Skeletal muscle tissue (tissue), 4 donors: ENCODE measurements around the gene TRAPPC12. TPM values are rescaled to one million over a fixed set of nuclear protein-coding genes. Genes with fewer than 3 reads are reported as not detected.
"Not testable (repeated sequence)": the region's sequence is repeated elsewhere in the genome, so short reads cannot be mapped to it uniquely, and the experiment has no call there.

ENCODE experiments used
- H3K27ac ChIP-seq: one replicate; pipeline ENCODE4 v1.7.0; 2013; ENCODE audit warnings: mild to moderate bottlenecking, low read depth, low read length, inconsistent platforms
- H3K27me3 ChIP-seq, 3 donors: one replicate each; pipeline ENCODE4 v1.7.0; 2013; ENCODE audit warnings: low read length in 3 of 3; ENCODE audit not compliant: control insufficient read depth in 3 of 3, insufficient read depth in 3 of 3
- H3K36me3 ChIP-seq, 3 donors: one replicate each; pipeline ENCODE4 v1.7.0; 2013; ENCODE audit warnings: low read length in 3 of 3; ENCODE audit not compliant: control insufficient read depth in 3 of 3, insufficient read depth in 3 of 3
- H3K4me1 ChIP-seq, 3 donors: one replicate each; pipeline ENCODE4 v1.7.0; 2013; ENCODE audit warnings: low read length in 3 of 3, mild to moderate bottlenecking in 3 of 3; ENCODE audit not compliant: control insufficient read depth in 3 of 3, insufficient read depth in 3 of 3
- H3K4me3 ChIP-seq, 3 donors: one replicate each; pipeline ENCODE4 v1.7.0; 2013; ENCODE audit warnings: low read length in 3 of 3
- H3K9ac ChIP-seq, 3 donors: one replicate each; pipeline ENCODE4 v1.7.0; 2013; ENCODE audit warnings: low read length in 3 of 3, mild to moderate bottlenecking in 3 of 3, moderate library complexity in 2 of 3, low read depth in 1 of 3
- H3K9me3 ChIP-seq, 3 donors: one replicate each; pipeline ENCODE4 v1.7.0; 2013; ENCODE audit warnings: low read length in 3 of 3; ENCODE audit not compliant: control insufficient read depth in 3 of 3
- total RNA-seq: library from RNA; depleted of rRNA; stranded (reverse); fragments of >200 nt; gene quantifications from one replicate; pipeline ENCODE4 v1.2.3, GENCODE V29; 2014
- donor health status: Osteomylitis.

TRAPPC12 gene
- total RNA-seq, 1 donor from 2014 or later: 50.6 TPM

GRCh38 chr2:3491716-3492474, 112.4 kb downstream of the TRAPPC12 start:
- H3K27me3 ChIP-seq: no peaks in the 10 kb centered on the region
- peaks cover 5 to 10% (median 9%) of the 10 kb centered on the region in 3 donors for H3K36me3 ChIP-seq
- no peak overlapping the region for H3K4me3 ChIP-seq
- peaks cover 17 to 19% (median 19%) of the 10 kb centered on the region in 3 donors for H3K4me1 ChIP-seq
- H3K27ac ChIP-seq: no peak overlapping the region
- H3K9ac ChIP-seq: no peak overlapping the region
- no peaks in the 10 kb centered on the region for H3K9me3 ChIP-seq

GRCh38 chr2:3492475-3492787, 112.9 kb downstream of the TRAPPC12 start:
- not testable (repeated sequence) for H3K27ac ChIP-seq, H3K9ac ChIP-seq, H3K4me3 ChIP-seq, H3K27me3 ChIP-seq, H3K9me3 ChIP-seq
- H3K4me1 ChIP-seq: peaks cover 13 to 15% (median 14%) of the 10 kb centered on the region in 3 donors
- H3K36me3 ChIP-seq: peaks cover 10 to 15% (median 13%) of the 10 kb centered on the region in 3 donors

DNA sequence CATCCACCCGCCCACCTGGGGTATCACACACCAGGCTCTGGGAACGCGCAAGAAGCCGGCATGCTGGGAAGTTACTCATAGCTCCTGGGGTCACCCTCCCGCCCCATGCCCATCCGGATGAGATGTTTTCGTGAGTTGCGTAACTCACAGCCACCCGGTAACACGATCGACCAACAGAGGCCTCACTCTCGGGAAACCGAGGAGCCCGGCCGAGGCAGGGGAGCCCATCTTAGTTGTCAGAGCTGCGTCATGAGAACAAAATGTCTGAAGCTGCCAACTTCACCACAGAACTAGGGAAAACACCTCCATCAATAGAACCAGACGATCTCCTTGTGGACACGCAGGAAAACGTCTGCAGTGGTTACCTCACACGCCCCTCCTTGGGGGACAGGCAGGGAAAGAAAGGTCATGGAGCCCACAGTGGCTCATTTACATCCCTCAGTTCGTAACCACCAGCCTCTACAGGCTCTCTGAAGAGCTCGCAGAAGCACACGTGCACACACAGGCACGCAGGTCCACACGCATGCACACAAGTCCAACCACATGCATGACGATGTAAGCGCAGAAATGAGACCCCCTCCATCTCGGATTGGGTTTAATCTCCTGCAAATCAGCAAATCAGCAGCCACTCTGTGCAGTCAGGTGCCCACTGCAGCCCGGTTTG, 113.6 kb downstream of the TRAPPC12 start:
- Histone ChIP-seq H3K36me3 (peaks cover 17 to 20% (median 18%) of the 10 kb centered on the region in 3 donors), H3K27ac (no peak overlapping the region), H3K9me3 (no peaks in the 10 kb centered on the region), H3K9ac (peak overlapping the region in 2 of 3 donors; percentile 13 to 33), H3K27me3 (no peaks in the 10 kb centered on the region), H3K4me3 (peak overlapping the region in 2 of 3 donors; percentile 35 to 54), H3K4me1 (peaks cover 7 to 8% (median 8%) of the 10 kb centered on the region in 3 donors)

- Histone ChIP-seq H3K9me3 (no peaks in the 10 kb centered on the region), H3K27me3 (no peaks in the 10 kb centered on the region), H3K4me3 (peak overlapping the region in 1 of 3 donors; percentile 17), H3K36me3 (peaks cover 22 to 24% (median 22%) of the 10 kb centered on the region in 3 donors), H3K9ac (peak overlapping the region in 2 of 3 donors; percentile 13 to 33), H3K27ac (no peak overlapping the region), H3K4me1 (peaks cover 4 to 7% (median 6%) of the 10 kb centered on the region in 3 donors)
These were observed 114.1 kb downstream of the TRAPPC12 start for GRCh38 chr2:3493615-3494007.

- Histone ChIP-seq H3K27ac (no peak overlapping the region), H3K9ac (no peak overlapping the region), H3K36me3 (peaks cover 33 to 36% (median 35%) of the 10 kb centered on the region in 3 donors), H3K27me3 (no peaks in the 10 kb centered on the region), H3K9me3 (no peaks in the 10 kb centered on the region), H3K4me1 (peaks cover 4 to 7% (median 6%) of the 10 kb centered on the region in 3 donors), H3K4me3 (no peak overlapping the region)
These were observed 115.6 kb downstream of the TRAPPC12 start for GRCh38 chr2:3494984-3495666.

DNA sequence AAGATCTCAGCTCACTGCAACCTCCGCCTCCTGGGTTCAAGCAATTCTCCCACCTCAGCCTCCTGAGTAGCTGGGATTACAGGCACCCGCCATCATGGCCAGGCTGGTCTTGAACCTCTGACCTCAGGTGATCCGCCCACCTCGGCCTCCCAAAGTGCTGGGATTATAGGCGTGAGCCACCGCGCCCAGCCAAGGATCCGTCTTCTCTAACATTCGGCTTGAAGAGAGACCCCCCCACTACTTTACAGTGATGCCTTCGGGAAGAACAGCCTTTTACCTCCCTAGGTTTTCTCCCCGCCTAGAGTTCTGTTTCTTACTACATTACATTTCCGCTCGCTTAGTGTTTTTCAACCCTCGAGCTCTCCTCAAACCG, 117.2 kb downstream of the TRAPPC12 start:
- H3K9ac ChIP-seq, H3K27me3 ChIP-seq, H3K27ac ChIP-seq, H3K9me3 ChIP-seq, H3K4me3 ChIP-seq, H3K4me1 ChIP-seq: not testable (repeated sequence)
- peaks cover 43 to 48% (median 44%) of the 10 kb centered on the region in 3 donors for H3K36me3 ChIP-seq

DNA sequence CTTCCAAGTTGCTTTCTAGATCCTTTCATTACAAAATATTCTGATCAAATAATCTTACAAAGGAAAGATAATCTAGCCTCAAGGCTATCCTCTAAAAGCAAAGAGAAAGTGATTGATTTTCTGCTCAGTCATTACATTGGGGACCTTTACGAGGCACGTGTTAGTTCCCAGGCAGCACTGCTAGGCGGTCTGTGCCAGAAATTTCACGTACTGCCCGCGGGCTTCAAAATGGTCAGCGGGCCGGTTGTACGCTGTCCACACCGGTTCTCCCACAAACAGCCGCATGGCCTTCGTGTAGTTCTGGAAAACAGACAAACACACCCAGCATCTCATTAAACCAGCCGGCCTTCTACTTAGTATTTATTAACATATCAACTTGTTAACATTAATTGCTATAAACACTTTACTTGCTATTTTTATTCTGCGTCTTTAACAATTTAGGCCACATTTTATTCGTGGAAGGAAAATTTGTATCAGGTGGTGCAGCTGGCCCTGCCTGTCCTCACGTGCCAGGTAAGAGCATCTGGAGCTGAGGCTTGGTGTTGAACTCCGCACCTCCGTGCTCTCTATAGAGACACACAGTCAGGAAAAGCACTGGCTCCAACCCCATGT, 119.4 kb downstream of the TRAPPC12 start:
- Histone ChIP-seq H3K36me3 (peaks cover 55 to 59% (median 57%) of the 10 kb centered on the region in 3 donors), H3K4me1 (no peaks in the 10 kb centered on the region), H3K9me3 (no peaks in the 10 kb centered on the region), H3K27ac (no peak overlapping the region), H3K9ac (no peak overlapping the region), H3K4me3 (no peak overlapping the region), H3K27me3 (no peaks in the 10 kb centered on the region)

DNA sequence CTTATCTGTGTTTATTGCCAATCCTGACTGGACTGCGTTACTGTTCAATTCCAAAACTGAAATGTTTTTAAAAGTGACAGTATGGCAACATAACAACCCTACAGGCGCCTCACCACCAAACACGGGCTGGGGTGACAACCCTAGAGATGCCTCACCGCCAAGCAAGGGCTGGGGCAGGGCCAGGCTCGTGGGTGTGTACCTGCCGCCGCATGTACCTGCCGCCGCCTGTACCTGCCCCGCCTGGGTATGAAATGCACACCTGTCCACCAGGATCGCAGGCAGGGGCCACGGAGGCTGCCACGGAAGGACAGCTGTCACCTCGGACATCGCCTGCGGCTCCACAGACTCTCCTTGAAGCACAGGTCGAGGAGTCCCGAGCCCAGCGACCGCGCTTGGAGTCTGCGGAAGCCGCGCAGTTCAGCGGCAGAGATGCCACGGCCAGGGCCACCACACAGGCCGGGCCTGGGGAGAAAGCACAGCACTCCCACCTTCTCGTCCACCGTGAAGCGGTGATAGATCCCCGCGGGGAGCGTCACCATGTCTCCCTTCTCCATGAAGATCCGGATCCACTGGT, 120.9 kb downstream of the TRAPPC12 start:
- peaks cover 50 to 64% (median 60%) of the 10 kb centered on the region in 3 donors for H3K36me3 ChIP-seq
- H3K27me3 ChIP-seq: no peaks in the 10 kb centered on the region
- H3K9ac ChIP-seq: no peak overlapping the region
- peaks cover 0 to 2% (median 0%) of the 10 kb centered on the region in 3 donors for H3K4me1 ChIP-seq
- no peak overlapping the region for H3K27ac ChIP-seq
- H3K9me3 ChIP-seq: no peaks in the 10 kb centered on the region
- H3K4me3 ChIP-seq: no peak overlapping the region

DNA sequence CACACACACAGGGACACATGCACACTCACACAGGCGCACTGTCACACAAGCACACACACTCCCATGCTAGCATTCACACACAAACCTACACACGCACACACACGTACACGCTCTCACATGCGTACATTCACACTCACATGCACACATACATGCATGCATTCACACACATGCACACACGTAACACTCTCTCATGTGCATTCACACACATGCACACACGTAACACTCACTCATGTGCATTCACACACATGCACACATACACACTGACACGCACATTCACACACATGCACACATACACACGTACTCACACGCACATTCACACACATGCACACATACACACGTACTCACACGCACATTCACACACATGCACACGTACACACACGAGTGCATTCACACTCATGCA, 123.6 kb downstream of the TRAPPC12 start:
- Histone ChIP-seq H3K4me3 (no peak overlapping the region), H3K9ac (no peak overlapping the region), H3K27ac (no peak overlapping the region), H3K27me3 (no peaks in the 10 kb centered on the region), H3K4me1 (peaks cover 0 to 3% (median 0%) of the 10 kb centered on the region in 3 donors), H3K9me3 (no peaks in the 10 kb centered on the region), H3K36me3 (peaks cover 44 to 55% (median 45%) of the 10 kb centered on the region in 3 donors)
